GM12878 (cell line): ENCODE measurements around the gene TLE3. TPM values are rescaled to one million over a fixed set of nuclear protein-coding genes. Genes with fewer than 3 reads are reported as not detected.

ENCODE experiments used
- BHLHE40 ChIP-seq, 2 experiments: fragments of 450-650 bp in 1 of 2; IDR thresholded peaks; 2 replicates each; pipeline ENCODE4 v1.6.1; 2011 to 2017; ENCODE audit warnings: low read depth in 2 of 2, borderline replicate concordance in 1 of 2, improper control_type of control experiment in 1 of 2, low read length in 1 of 2, mild to moderate bottlenecking in 1 of 2
- BMI1 ChIP-seq: fragments of 450-650 bp; IDR thresholded peaks from 2 replicates; pipeline ENCODE4 v1.6.1; 2016; ENCODE audit warnings: mild to moderate bottlenecking, moderate library complexity, borderline replicate concordance
- EED ChIP-seq: sonication (generic); IDR thresholded peaks from 2 replicates; pipeline ENCODE4 v1.6.1; 2016; ENCODE audit warnings: antibody characterized with exemption, low read depth
- ESRRA ChIP-seq: IDR thresholded peaks from 2 replicates; pipeline ENCODE4 v1.6.1; 2012; ENCODE audit warnings: mild to moderate bottlenecking, low read length, improper control_type of control experiment
- ETV6 ChIP-seq, 2 experiments: fragments of 450-650 bp in 1 of 2; IDR thresholded peaks in 1 of 2; conservative IDR thresholded peaks in 1 of 2; 2 replicates each; pipeline ENCODE4 v1.6.1; 2014; ENCODE audit warnings: antibody characterized with exemption in 1 of 2, borderline replicate concordance in 1 of 2, low read depth in 1 of 2, mild to moderate bottlenecking in 1 of 2, moderate library complexity in 1 of 2
- EZH2 ChIP-seq: IDR thresholded peaks from 2 replicates; pipeline ENCODE4 v1.6.1; 2012; ENCODE audit warnings: low read depth, mild to moderate bottlenecking, control low read depth, inconsistent platforms, low read length, borderline replicate concordance; ENCODE audit not compliant: control insufficient read depth
- IRF4 ChIP-seq: IDR thresholded peaks from 2 replicates; pipeline ENCODE4 v1.6.1; 2011; ENCODE audit warnings: low read depth, low read length
- JUND ChIP-seq: IDR thresholded peaks from 2 replicates; pipeline ENCODE4 v1.6.1; 2012; ENCODE audit warnings: low read depth, mild to moderate bottlenecking, low read length, improper control_type of control experiment, moderate library complexity
- PML ChIP-seq: IDR thresholded peaks from 2 replicates; pipeline ENCODE4 v1.6.1; 2012; ENCODE audit warnings: low read length, inconsistent platforms
- RFX5 ChIP-seq: IDR thresholded peaks from 2 replicates; pipeline ENCODE4 v1.6.1; 2011; ENCODE audit warnings: low read depth, low read length, improper control_type of control experiment
- SIN3A ChIP-seq: IDR thresholded peaks from 2 replicates; pipeline ENCODE4 v1.6.1; 2012; ENCODE audit warnings: low read depth, low read length, improper control_type of control experiment
- SMAD1 ChIP-seq: fragments of 450-650 bp; IDR thresholded peaks from 2 replicates; pipeline ENCODE4 v1.6.1; 2018; ENCODE audit warnings: mild to moderate bottlenecking, low read depth; ENCODE audit not compliant: partially characterized antibody
- SMAD5 ChIP-seq: IDR thresholded peaks from 2 replicates; pipeline ENCODE4 v1.6.1; 2016; ENCODE audit warnings: antibody characterized with exemption, low read depth
- SMARCA5 ChIP-seq: fragments of 450-650 bp; IDR thresholded peaks from 2 replicates; pipeline ENCODE4 v1.6.1; 2017; ENCODE audit warnings: mild to moderate bottlenecking
- SMC3 ChIP-seq: IDR thresholded peaks from 2 replicates; pipeline ENCODE4 v1.6.1; 2011; ENCODE audit warnings: low read length, improper control_type of control experiment, borderline replicate concordance
- SREBF1 ChIP-seq: IDR thresholded peaks from 2 replicates; pipeline ENCODE4 v1.6.1; 2012; ENCODE audit warnings: mild to moderate bottlenecking, low read length
- SRF ChIP-seq, 2 experiments: IDR thresholded peaks; 2 replicates each; pipeline ENCODE4 v1.6.1; 2011; ENCODE audit warnings: low read depth in 2 of 2, low read length in 2 of 2, mild to moderate bottlenecking in 1 of 2, moderate library complexity in 1 of 2
- ZNF217 ChIP-seq: fragments of 450-650 bp; IDR thresholded peaks from 2 replicates; pipeline ENCODE4 v1.6.1; 2017; ENCODE audit warnings: antibody characterized with exemption, mild to moderate bottlenecking
- polyA plus RNA-seq, 11 experiments: library from polyadenylated mRNA; depleted of rRNA in 4 of 11; unstranded in 6 of 11; stranded (reverse) in 5 of 11; fragments of >200 nt; fragmentation: Nextera tagmentation in 4 of 11; fragmentation: Illumina TruSeq in 1 of 11; extraction: Ambion mirVana in 4 of 11; extraction: Trizol in 1 of 11; gene quantifications; 1 replicate in 1 of 11; 2 replicates in 10 of 11; pipeline versions ENCODE4 v1.2.1 to v1.2.3, GENCODE V29; 2011 to 2016; ENCODE audit warnings: inconsistent platforms in 2 of 11, missing spikeins in 2 of 11, low read depth in 1 of 11
- total RNA-seq, 4 experiments: library from RNA; depleted of rRNA in 3 of 4; stranded (reverse); fragments of >200 nt in 3 of 4; fragmentation: Illumina TruSeq in 1 of 4; extraction: Trizol in 1 of 4; gene quantifications; 2 replicates each; pipeline versions ENCODE4 v1.2.1 to v1.2.3, GENCODE V29; 2013 to 2021
- TF ChIP-seq, protein P1 (sequence below): fragments of 450-650 bp; IDR thresholded peaks from 2 replicates; pipeline ENCODE4 v1.6.1; 2017; ENCODE audit warnings: mild to moderate bottlenecking, moderate library complexity
- TF ChIP-seq, protein P2 (sequence below): IDR thresholded peaks from 2 replicates; pipeline ENCODE4 v1.6.1; 2012; ENCODE audit warnings: low read depth, low read length, improper control_type of control experiment
- TF ChIP-seq, protein P3 (sequence below): fragments of 450-650 bp; IDR thresholded peaks from 2 replicates; pipeline ENCODE4 v1.6.1; 2018; ENCODE audit warnings: borderline replicate concordance, mild to moderate bottlenecking; ENCODE audit not compliant: partially characterized antibody

The TLE3 gene
- total and polyA plus RNA-seq, 10 of the 15 experiments (the other 5 are each of a cell fraction or from before 2014, with no cell fraction given), result 1.2 to 65.5 (median 9.7) TPM

DNA sequence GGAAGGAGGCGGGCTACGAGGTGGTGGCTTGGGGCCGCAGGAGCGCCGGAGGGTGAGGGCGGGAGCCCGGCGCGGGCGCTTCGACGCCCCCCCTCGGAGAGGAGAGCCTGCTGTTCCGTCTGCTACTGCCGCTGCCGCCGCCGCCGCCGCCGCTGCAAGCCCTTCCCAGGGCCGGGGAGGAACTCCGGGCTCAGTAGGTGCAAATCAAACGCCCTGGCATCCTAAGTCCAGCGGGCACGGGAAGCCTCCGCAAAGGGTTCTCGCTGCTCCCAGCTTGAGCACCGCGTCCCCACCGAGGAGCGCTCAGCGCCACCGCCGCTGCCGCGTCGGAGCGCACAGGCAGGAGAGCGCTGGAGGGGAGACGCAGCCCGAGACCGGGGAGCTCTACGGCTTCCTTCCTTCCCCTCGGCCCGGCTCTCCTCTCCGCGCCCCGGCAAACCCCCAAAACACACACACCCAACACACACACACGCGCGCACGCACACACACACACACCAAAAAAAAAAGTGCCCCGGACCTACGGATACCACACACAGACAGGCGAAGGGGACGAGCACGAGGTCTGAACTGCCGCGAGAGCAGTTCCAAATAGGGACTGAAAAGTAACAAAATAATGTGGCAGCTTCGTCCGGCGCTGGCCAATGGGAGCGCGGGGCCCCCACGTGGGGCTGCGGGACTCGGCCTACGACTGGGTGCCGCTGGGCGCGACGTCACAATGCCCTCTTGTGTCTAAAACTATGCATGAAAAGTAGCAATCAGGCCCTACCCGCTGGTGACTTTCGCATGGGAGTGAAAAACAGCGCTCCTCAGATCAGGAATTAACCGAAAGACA lies at the start of gene TLE3 (continued):
- TF ChIP-seq, protein P1, sequence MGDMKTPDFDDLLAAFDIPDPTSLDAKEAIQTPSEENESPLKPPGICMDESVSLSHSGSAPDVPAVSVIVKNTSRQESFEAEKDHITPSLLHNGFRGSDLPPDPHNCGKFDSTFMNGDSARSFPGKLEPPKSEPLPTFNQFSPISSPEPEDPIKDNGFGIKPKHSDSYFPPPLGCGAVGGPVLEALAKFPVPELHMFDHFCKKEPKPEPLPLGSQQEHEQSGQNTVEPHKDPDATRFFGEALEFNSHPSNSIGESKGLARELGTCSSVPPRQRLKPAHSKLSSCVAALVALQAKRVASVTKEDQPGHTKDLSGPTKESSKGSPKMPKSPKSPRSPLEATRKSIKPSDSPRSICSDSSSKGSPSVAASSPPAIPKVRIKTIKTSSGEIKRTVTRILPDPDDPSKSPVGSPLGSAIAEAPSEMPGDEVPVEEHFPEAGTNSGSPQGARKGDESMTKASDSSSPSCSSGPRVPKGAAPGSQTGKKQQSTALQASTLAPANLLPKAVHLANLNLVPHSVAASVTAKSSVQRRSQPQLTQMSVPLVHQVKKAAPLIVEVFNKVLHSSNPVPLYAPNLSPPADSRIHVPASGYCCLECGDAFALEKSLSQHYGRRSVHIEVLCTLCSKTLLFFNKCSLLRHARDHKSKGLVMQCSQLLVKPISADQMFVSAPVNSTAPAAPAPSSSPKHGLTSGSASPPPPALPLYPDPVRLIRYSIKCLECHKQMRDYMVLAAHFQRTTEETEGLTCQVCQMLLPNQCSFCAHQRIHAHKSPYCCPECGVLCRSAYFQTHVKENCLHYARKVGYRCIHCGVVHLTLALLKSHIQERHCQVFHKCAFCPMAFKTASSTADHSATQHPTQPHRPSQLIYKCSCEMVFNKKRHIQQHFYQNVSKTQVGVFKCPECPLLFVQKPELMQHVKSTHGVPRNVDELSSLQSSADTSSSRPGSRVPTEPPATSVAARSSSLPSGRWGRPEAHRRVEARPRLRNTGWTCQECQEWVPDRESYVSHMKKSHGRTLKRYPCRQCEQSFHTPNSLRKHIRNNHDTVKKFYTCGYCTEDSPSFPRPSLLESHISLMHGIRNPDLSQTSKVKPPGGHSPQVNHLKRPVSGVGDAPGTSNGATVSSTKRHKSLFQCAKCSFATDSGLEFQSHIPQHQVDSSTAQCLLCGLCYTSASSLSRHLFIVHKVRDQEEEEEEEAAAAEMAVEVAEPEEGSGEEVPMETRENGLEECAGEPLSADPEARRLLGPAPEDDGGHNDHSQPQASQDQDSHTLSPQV, result no peak
- TF ChIP-seq EZH2 (no peak), SMAD5 (peak; percentile 43; the same call in 1 of the 2 replicates), SRF (IDR thresholded peaks at IDR 0.05; ENCODE audit: low read depth in 2 of 2, low read length in 2 of 2) (peak; percentile 37 to 82; a peak in 2 of 4 replicates), ZNF217 (0 out of 2 replicates have a peak, but pooled peaks have one; percentile 29), IRF4 (no peak), SMARCA5 (no peak), BMI1 (no peak), SIN3A (no peak), ETV6 (conservative IDR thresholded peaks at IDR 0.05 in 1 of 2, IDR thresholded peaks at IDR 0.05 in 1 of 2; ENCODE audit: borderline replicate concordance in 1 of 2, low read depth in 1 of 2) (0 out of 4 replicates have a peak, but pooled peaks of 1 of the 2 experiments have one; percentile 36), JUND (no peak), RFX5 (peak; percentile 69), SMC3 (peak; percentile 44; the same call in 1 of the 2 replicates), SREBF1 (no peak), EED (no peak), SMAD1 (peak; percentile 24), ESRRA (no peak), BHLHE40 (IDR thresholded peaks at IDR 0.05; ENCODE audit: borderline replicate concordance in 1 of 2, low read depth in 2 of 2, low read length in 1 of 2) (peak; percentile 58 to 71; a peak in 3 of 4 replicates), PML (peak; percentile 62; the same call in 1 of the 2 replicates)
- TF ChIP-seq, protein P2, sequence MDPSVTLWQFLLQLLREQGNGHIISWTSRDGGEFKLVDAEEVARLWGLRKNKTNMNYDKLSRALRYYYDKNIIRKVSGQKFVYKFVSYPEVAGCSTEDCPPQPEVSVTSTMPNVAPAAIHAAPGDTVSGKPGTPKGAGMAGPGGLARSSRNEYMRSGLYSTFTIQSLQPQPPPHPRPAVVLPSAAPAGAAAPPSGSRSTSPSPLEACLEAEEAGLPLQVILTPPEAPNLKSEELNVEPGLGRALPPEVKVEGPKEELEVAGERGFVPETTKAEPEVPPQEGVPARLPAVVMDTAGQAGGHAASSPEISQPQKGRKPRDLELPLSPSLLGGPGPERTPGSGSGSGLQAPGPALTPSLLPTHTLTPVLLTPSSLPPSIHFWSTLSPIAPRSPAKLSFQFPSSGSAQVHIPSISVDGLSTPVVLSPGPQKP, result 0 out of 2 replicates have a peak, but pooled peaks have one; percentile 17
- TF ChIP-seq, protein P3, sequence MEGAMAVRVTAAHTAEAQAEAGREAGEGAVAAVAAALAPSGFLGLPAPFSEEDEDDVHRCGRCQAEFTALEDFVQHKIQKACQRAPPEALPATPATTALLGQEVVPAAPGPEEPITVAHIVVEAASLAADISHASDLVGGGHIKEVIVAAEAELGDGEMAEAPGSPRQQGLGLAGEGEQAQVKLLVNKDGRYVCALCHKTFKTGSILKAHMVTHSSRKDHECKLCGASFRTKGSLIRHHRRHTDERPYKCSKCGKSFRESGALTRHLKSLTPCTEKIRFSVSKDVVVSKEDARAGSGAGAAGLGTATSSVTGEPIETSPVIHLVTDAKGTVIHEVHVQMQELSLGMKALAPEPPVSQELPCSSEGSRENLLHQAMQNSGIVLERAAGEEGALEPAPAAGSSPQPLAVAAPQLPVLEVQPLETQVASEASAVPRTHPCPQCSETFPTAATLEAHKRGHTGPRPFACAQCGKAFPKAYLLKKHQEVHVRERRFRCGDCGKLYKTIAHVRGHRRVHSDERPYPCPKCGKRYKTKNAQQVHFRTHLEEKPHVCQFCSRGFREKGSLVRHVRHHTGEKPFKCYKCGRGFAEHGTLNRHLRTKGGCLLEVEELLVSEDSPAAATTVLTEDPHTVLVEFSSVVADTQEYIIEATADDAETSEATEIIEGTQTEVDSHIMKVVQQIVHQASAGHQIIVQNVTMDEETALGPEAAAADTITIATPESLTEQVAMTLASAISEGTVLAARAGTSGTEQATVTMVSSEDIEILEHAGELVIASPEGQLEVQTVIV, result no peak
